GM19397 (cell line): ENCODE results near the gene SLC30A3.

ENCODE experiments used
- ATAC-seq: cut with Tn5 transposase; IDR thresholded peaks from one replicate; pipeline ENCODE4 v1.9.1; 2021; ENCODE audit warnings: mild to moderate bottlenecking, moderate library complexity; ENCODE audit not compliant: unreplicated experiment

Gene SLC30A3

GRCh38 chr2:27261926-27262298 is 935 bp downstream of the SLC30A3 start:
- no peak for ATAC-seq

GRCh38 chr2:27261241-27261925 is 1.5 kb downstream of the SLC30A3 start:
- no peak for ATAC-seq

GRCh38 chr2:27258051-27258450 is 4.8 kb downstream of the SLC30A3 start:
- no peak for ATAC-seq

GRCh38 chr2:27256855-27257454 is 5.9 kb downstream of the SLC30A3 start:
- ATAC-seq: no peak

GRCh38 chr2:27255660-27256059 is 7.2 kb downstream of the SLC30A3 start:
- ATAC-seq: no peak

- no peak for ATAC-seq
Measured at GRCh38 chr2:27255187-27255586, 7.7 kb downstream of the SLC30A3 start.

- no peak for ATAC-seq
Measured at GRCh38 chr2:27251766-27252165, 11.1 kb downstream of the SLC30A3 start.

GRCh38 chr2:27250652-27251379 is 12.0 kb downstream of the SLC30A3 start:
- no peak for ATAC-seq

GRCh38 chr2:27249891-27250651 is 12.8 kb downstream of the SLC30A3 start:
- no peak for ATAC-seq

- no peak for ATAC-seq
Measured at GRCh38 chr2:27249159-27249890, 13.5 kb downstream of the SLC30A3 start.

GRCh38 chr2:27247893-27248292 is 15.0 kb downstream of the SLC30A3 start:
- ATAC-seq: no peak

- no peak for ATAC-seq
Measured at GRCh38 chr2:27245626-27246025, 17.2 kb downstream of the SLC30A3 start.

- no peak for ATAC-seq
Measured at GRCh38 chr2:27245116-27245515, 17.7 kb downstream of the SLC30A3 start.

GRCh38 chr2:27243391-27244130 is 19.3 kb downstream of the SLC30A3 start:
- ATAC-seq: no peak

GRCh38 chr2:27242614-27242951 is 20.3 kb downstream of the SLC30A3 start:
- no peak for ATAC-seq

- no peak for ATAC-seq
Measured at GRCh38 chr2:27241761-27242613, 20.9 kb downstream of the SLC30A3 start.

GRCh38 chr2:27240406-27240805 is 22.4 kb downstream of the SLC30A3 start:
- ATAC-seq: no peak

- no peak for ATAC-seq
Measured at GRCh38 chr2:27238976-27239375, 23.9 kb downstream of the SLC30A3 start.

- no peak for ATAC-seq
Measured at GRCh38 chr2:27237341-27237945, 25.4 kb downstream of the SLC30A3 start.
